Keratinocyte (primary cell): ENCODE results near the gene HOXD10. TPM values are rescaled to one million over a fixed set of nuclear protein-coding genes. Genes with fewer than 3 reads are reported as not detected.

Experiments
- DNase-seq: peaks from one replicate; pipeline ENCODE4 v3.0.0-alpha.2; 2011; ENCODE audit warnings: low read depth, missing footprints, low spot score
- FAIRE-seq: peaks from 2 replicates; lab custom pipeline; 2011; peaks lifted over from hg19 to GRCh38; lab: Jason Lieb, UNC
- H2AFZ ChIP-seq: 2 replicates; pipeline ENCODE4 v1.6.0; 2012; ENCODE audit warnings: low read length, control low read depth, inconsistent platforms; ENCODE audit not compliant: control insufficient read depth
- H3K27ac ChIP-seq: 2 replicates; pipeline ENCODE4 v1.5.1; 2011; ENCODE audit warnings: low read length; ENCODE audit not compliant: control insufficient read depth, insufficient read depth
- H3K27me3 ChIP-seq: 3 replicates; pipeline ENCODE4 v1.6.0; 2011; ENCODE audit warnings: low read length; ENCODE audit not compliant: control insufficient read depth, insufficient read depth; ENCODE audit errors: extremely low read depth
- H3K36me3 ChIP-seq, 2 experiments: 2 replicates in 1 of 2; 3 replicates in 1 of 2; pipeline ENCODE4 v1.5.1; 2011; ENCODE audit warnings: low read length in 2 of 2, mild to moderate bottlenecking in 1 of 2; ENCODE audit not compliant: control insufficient read depth in 2 of 2, insufficient read depth in 2 of 2; ENCODE audit errors: extremely low read depth in 1 of 2
- H3K4me1 ChIP-seq: 3 replicates; pipeline ENCODE4 v1.5.1; 2011; ENCODE audit warnings: low read length; ENCODE audit not compliant: control insufficient read depth, insufficient read depth; ENCODE audit errors: extremely low read depth
- H3K4me2 ChIP-seq: 3 replicates; pipeline ENCODE4 v1.6.0; 2011; ENCODE audit warnings: low read depth, low read length; ENCODE audit not compliant: control insufficient read depth, insufficient read depth; ENCODE audit errors: extremely low read depth
- H3K4me3 ChIP-seq, 3 experiments: fragments of 200-600 bp in 1 of 3; sonication (generic) in 1 of 3; 2 replicates in 2 of 3; 3 replicates in 1 of 3; pipeline ENCODE4 v1.5.1; 2011 to 2016; ENCODE audit warnings: low read length in 3 of 3, mild to moderate bottlenecking in 3 of 3, control low read depth in 2 of 3, inconsistent platforms in 1 of 3, low read depth in 1 of 3, mixed read lengths in 1 of 3, mixed run types in 1 of 3, moderate library complexity in 1 of 3; ENCODE audit not compliant: control insufficient read depth in 2 of 3, insufficient read depth in 2 of 3; ENCODE audit errors: extremely low read depth in 1 of 3
- H3K79me2 ChIP-seq: 2 replicates; pipeline ENCODE4 v1.6.0; 2012; ENCODE audit warnings: low read length; ENCODE audit not compliant: control insufficient read depth, insufficient read depth
- H3K9ac ChIP-seq: 3 replicates; pipeline ENCODE4 v1.6.0; 2011; ENCODE audit warnings: low read length; ENCODE audit not compliant: control insufficient read depth, insufficient read depth; ENCODE audit errors: extremely low read depth
- H3K9me1 ChIP-seq: 3 replicates; pipeline ENCODE4 v1.6.0; 2011; ENCODE audit warnings: low read length; ENCODE audit not compliant: control insufficient read depth, insufficient read depth; ENCODE audit errors: extremely low read depth
- H3K9me3 ChIP-seq: 2 replicates; pipeline ENCODE4 v1.5.1; 2012; ENCODE audit warnings: low read depth, low read length; ENCODE audit not compliant: control insufficient read depth
- H4K20me1 ChIP-seq: 3 replicates; pipeline ENCODE4 v1.6.0; 2011; ENCODE audit warnings: low read length; ENCODE audit not compliant: control insufficient read depth, insufficient read depth; ENCODE audit errors: extremely low read depth
- EZH2 ChIP-seq: IDR thresholded peaks from one replicate; pipeline ENCODE4 v1.6.1; 2012; ENCODE audit warnings: inconsistent platforms, mild to moderate bottlenecking, low read length, moderate library complexity
- dilution Hi-C: fragments of 300-500 bp; cut with MboI; formaldehyde crosslinking; loops from one replicate; pipeline ENCODE4 v1.7.0; 2020; ENCODE audit warnings: low sequenced_read_pairs; ENCODE audit not compliant: extremely low pct_ligation_motif_present
- polyA plus RNA-seq, 5 experiments: library from polyadenylated mRNA; depleted of rRNA in 3 of 5; stranded (reverse) in 3 of 5; stranded (forward) in 1 of 5; unstranded in 1 of 5; fragments of >200 nt; gene quantifications; 1 replicate in 1 of 5; 2 replicates in 3 of 5; 3 replicates in 1 of 5; pipeline versions ENCODE4 v1.2.1 to v1.2.3, GENCODE V29; 2011 to 2012; ENCODE audit warnings: missing spikeins in 2 of 5, low read depth in 1 of 5, low replicate concordance in 1 of 5
- TF ChIP-seq, protein P1 (sequence below), 3 experiments: IDR thresholded peaks in 1 of 3; conservative IDR thresholded peaks in 1 of 3; optimal IDR thresholded peaks in 1 of 3; 2 replicates in 2 of 3; 3 replicates in 1 of 3; pipeline versions ENCODE3 to v1.5.1; 2011; ENCODE audit warnings: low read length in 3 of 3, mild to moderate bottlenecking in 3 of 3, moderate library complexity in 2 of 3, control low read depth in 1 of 3, inconsistent platforms in 1 of 3; ENCODE audit not compliant: insufficient read depth in 2 of 3; ENCODE audit errors: extremely low read depth in 1 of 3

HOXD10 gene
- polyA plus RNA-seq, 1 donor (not counting 4 experiments of a cell fraction or from before 2014, with no cell fraction given), result not detected

DNA sequence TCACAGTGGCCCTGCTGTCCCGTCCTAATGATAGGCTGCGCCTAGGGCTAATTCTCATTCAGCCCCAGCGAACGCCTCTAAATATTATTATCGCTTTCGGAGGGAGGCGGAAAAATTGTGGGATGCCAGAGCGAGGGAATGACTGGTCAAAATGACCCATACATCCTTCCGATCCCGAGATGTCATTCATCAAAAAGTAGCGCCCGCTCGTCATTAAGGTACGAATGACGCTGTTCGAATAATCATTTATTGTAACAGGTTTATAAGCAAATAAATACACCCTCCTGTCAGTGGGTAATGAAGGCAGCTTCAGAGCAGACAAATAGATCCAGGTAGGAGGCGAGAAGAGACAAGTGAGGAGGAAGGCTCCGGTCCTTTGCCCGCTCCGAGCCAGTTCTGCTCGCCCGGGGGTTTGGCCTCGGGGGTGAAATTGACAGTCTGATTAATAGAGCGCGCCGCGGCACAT lies 32.7 kb upstream of the HOXD10 start, which contains the start of gene EVX2:
Gene EVX2 (minus strand): TSS at position 167 of the 466 bp plus-strand sequence. CDS start 186 bp downstream, outside the sequence.
- Histone ChIP-seq H3K4me2 (no peak within 1 kb of the TSS), H3K27me3 (peaks cover 98% of the 10 kb centered on the region), H3K79me2 (no peaks in the 10 kb centered on the region), H2AFZ (no peak within 1 kb of the TSS), H3K4me3 (no peak within 1 kb of the TSS), H3K9ac (no peak within 1 kb of the TSS), H3K9me1 (no peaks in the 10 kb centered on the region), H3K9me3 (peaks cover 16% of the 10 kb centered on the region), H3K4me1 (no peaks in the 10 kb centered on the region), H3K27ac (no peak within 1 kb of the TSS), H4K20me1 (no peaks in the 10 kb centered on the region), H3K36me3 (no peaks in the 10 kb centered on the region)
- no peak for DNase-seq
- TF ChIP-seq EZH2, result peak; percentile 39
- TF ChIP-seq, protein P1, sequence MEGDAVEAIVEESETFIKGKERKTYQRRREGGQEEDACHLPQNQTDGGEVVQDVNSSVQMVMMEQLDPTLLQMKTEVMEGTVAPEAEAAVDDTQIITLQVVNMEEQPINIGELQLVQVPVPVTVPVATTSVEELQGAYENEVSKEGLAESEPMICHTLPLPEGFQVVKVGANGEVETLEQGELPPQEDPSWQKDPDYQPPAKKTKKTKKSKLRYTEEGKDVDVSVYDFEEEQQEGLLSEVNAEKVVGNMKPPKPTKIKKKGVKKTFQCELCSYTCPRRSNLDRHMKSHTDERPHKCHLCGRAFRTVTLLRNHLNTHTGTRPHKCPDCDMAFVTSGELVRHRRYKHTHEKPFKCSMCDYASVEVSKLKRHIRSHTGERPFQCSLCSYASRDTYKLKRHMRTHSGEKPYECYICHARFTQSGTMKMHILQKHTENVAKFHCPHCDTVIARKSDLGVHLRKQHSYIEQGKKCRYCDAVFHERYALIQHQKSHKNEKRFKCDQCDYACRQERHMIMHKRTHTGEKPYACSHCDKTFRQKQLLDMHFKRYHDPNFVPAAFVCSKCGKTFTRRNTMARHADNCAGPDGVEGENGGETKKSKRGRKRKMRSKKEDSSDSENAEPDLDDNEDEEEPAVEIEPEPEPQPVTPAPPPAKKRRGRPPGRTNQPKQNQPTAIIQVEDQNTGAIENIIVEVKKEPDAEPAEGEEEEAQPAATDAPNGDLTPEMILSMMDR (optimal IDR thresholded peaks at IDR 0.05 in 1 of 3, IDR thresholded peaks at IDR 0.05 in 1 of 3, conservative IDR thresholded peaks at IDR 0.05 in 1 of 3; ENCODE audit: extremely low read depth in 1 of 3, insufficient read depth in 2 of 3, low read length in 3 of 3), result no peak
- FAIRE-seq, result no peak
- dilution Hi-C loops, result no loop called here

DNA sequence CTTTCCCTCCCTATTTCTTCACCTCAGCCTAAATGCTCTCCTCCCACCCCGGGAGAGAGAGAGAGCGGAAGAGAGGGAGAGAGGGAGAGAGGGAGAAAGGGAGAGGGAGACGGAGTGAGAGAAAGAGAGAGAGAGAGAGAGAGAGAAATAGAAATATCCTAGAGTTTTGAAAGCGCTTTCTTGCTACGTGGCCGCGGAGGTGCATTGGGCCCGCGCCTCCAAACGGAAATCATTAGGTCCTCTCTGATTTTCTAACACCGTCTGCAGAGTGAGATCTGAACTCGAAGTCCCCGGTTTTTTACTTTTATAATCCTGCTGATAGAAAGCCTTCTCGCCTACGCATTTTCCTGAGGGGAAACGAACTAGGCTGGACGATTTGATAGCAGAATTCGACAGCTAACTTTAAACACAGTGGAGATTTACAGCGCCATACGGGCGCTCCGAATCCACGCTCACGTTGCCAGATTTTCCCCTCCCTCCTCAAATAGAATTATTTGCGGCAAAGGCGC lies 31.9 kb upstream of the HOXD10 start:
- TF ChIP-seq EZH2, result no peak
- TF ChIP-seq, protein P1 (optimal IDR thresholded peaks at IDR 0.05 in 1 of 3, IDR thresholded peaks at IDR 0.05 in 1 of 3, conservative IDR thresholded peaks at IDR 0.05 in 1 of 3; ENCODE audit: extremely low read depth in 1 of 3, insufficient read depth in 2 of 3, low read length in 3 of 3), result no peak
- peaks cover 16% of the 10 kb centered on the region for H3K9me3 ChIP-seq
- no peaks in the 10 kb centered on the region for H3K79me2 ChIP-seq
- H3K4me1 ChIP-seq, result no peaks in the 10 kb centered on the region
- H3K36me3 ChIP-seq, result no peaks in the 10 kb centered on the region
- dilution Hi-C loops, result no loop called here
- H3K9ac ChIP-seq, result no peak overlapping the region
- no peaks in the 10 kb centered on the region for H3K9me1 ChIP-seq
- DNase-seq, result no peak
- H4K20me1 ChIP-seq, result no peaks in the 10 kb centered on the region
- no peak overlapping the region for H3K4me2 ChIP-seq
- H3K27ac ChIP-seq, result no peak overlapping the region
- H2AFZ ChIP-seq, result no peak overlapping the region
- no peak for FAIRE-seq
- H3K27me3 ChIP-seq, result peaks cover 98% of the 10 kb centered on the region
- no peak overlapping the region for H3K4me3 ChIP-seq
